Erythroblast (primary cell): ENCODE results near the gene OPN3.
A peak's percentile ranks its signal among the peaks of the same experiment; 100 is the strongest.

ENCODE experiments used
- DNase-seq, 2 experiments: peaks; one replicate each; lab custom pipeline; 2025; lab: John Stamatoyannopoulos, UW
- GATA1 ChIP-seq: IDR thresholded peaks from 2 replicates; pipeline ENCODE4 v1.6.1; 2011; ENCODE audit warnings: low read depth, mild to moderate bottlenecking, control low read depth, low read length, moderate library complexity
- POLR2A ChIP-seq: IDR thresholded peaks from 2 replicates; pipeline ENCODE4 v1.6.1; 2011; ENCODE audit warnings: mild to moderate bottlenecking, low read length

Gene OPN3

GRCh38 chr1:241560146-241560848, 79.9 kb downstream of the OPN3 start:
- no peak for DNase-seq
- TF ChIP-seq GATA1 (no peak), POLR2A (no peak)

DNA sequence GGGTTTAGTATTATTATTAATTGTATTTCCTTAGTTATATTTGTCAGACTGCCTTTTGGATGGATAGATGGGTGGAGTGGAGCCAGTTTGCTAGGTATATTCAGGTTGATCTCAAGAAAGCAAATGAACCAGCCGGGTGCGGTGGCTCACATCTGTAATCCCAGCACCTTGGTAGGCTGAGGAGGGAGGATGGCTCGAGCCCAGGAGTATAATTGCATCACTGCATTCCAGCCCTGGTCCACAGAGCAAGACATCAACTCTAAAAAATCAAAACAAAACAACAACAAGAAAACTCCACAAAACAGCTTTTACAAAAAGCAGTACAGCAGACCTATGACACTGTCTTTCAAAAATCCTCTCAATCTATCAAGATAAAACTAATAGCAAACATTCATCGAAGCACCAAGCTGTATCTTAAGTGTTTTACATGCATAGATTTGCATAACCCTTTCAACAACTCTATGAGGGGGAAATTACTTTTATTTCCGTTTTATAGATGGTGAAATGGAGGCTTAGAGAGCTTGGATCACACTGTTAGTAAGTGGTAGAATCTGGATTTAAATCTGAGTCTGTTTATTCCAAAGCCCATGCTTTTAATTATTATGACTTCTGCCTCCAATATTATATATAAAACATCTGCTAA, 82.5 kb downstream of the OPN3 start:
- TF ChIP-seq GATA1 (no peak), POLR2A (no peak)
- no peak for DNase-seq

- TF ChIP-seq POLR2A: no peak
- no peak for TF ChIP-seq GATA1
- DNase-seq: no peak
Observed at GRCh38 chr1:241557031-241557430, 83.1 kb downstream of the OPN3 start.

- no peak for DNase-seq
- no peak for TF ChIP-seq GATA1
- no peak for TF ChIP-seq POLR2A
Observed at GRCh38 chr1:241555526-241555925, 84.6 kb downstream of the OPN3 start.

GRCh38 chr1:241553886-241554592, 86.1 kb downstream of the OPN3 start:
- no peak for DNase-seq
- TF ChIP-seq GATA1 (no peak), POLR2A (no peak)

DNA sequence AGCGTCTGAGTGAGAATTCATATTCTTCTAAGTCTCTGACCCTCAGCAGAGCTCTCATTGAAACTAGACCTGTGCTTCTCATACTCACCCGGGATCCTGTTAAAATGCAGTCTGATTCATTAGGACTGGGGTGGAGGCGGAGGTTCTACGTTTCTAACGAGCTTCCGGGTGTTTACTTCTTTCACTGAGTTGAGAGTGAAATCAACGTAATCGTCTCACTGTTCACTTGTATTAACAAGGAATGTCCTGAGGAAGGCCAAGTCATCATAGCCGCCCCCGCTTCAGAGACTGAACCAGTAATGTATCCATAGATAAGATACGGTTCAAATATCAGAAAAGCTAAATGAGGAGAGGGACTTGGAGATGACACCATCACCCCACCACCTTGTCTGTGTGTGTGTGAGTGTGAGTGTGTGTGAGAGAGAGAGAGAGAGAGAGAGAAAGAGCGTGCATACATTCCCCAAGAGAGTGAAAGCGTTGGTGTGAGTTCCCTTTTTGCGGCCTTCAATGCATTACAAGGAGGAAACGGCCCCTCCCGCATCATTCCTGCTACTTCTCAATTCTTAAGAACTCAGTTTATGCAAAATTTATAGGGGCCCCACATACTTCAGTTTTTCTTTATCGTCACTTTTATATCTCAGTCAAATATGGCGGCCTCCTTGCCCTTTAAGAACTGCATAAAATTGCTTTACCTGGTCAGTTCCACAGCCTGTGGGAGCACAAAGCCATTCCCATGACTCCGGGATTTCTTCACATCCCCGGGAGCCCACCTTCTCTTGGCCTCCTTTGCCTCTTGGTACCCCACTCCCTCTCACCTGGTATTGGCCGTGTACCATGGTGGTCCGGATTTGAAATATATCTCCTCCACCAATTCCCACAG, 88.2 kb downstream of the OPN3 start:
- TF ChIP-seq POLR2A (no peak), GATA1 (no peak)
- DNase-seq: peak in 1 of 2 experiments; percentile 23

DNA sequence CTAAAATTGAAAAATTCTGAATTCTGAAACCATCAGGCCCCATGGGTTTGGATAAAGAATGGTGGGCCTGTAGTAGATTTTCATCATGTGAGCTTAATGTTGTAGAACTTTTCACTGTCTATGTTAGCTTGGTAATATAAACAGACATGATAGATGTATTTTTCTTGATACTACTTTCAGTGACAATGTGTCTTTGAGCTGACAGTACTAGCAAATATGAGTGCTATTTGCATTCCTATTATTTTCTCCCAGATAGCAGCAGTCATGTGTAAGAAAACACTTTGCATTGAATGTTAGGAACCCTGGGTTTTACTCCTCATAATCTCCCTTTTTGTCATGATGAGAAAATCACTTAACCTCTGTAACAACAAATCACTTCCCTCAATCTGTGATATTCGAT, 89.9 kb downstream of the OPN3 start:
- TF ChIP-seq GATA1: no peak
- TF ChIP-seq POLR2A: no peak
- DNase-seq: no peak

- no peak for TF ChIP-seq GATA1
Observed at GRCh38 chr1:241548008-241548407, 92.2 kb downstream of the OPN3 start.

More at GRCh38 chr1:241548008-241548407, 92.2 kb downstream of the OPN3 start:
- no peak for DNase-seq
